ENCODE measurements around the gene ZDHHC24.

GRCh38 chr11:66566221-66566620 lies 20.4 kb upstream of the ZDHHC24 start:
- TF ChIP-seq GABPA (IDR thresholded peaks at IDR 0.05; ENCODE audit: low read depth) (no peak), CTCF (IDR thresholded peaks at IDR 0.05 in 2 of 3, conservative IDR thresholded peaks at IDR 0.05 in 1 of 3; ENCODE audit: control insufficient read depth in 2 of 3, extremely low read depth in 1 of 3, insufficient read depth in 1 of 3, low read depth in 3 of 3, low read length in 3 of 3) (no peak), POLR2AphosphoS5 (IDR thresholded peaks at IDR 0.05; ENCODE audit: low read length) (no peak), NFYA (IDR thresholded peaks at IDR 0.05; ENCODE audit: borderline replicate concordance, low read depth, low read length) (no peak), BCL3 (IDR thresholded peaks at IDR 0.05; ENCODE audit: borderline replicate concordance, insufficient read depth, low read depth, low read length, poor library complexity, severe bottlenecking) (no peak), ETV6 (conservative IDR thresholded peaks at IDR 0.05 in 1 of 2, IDR thresholded peaks at IDR 0.05 in 1 of 2; ENCODE audit: borderline replicate concordance in 1 of 2, low read depth in 1 of 2) (no peak), FOXK2 (IDR thresholded peaks at IDR 0.05) (no peak), RAD21 (IDR thresholded peaks at IDR 0.05; ENCODE audit: insufficient read depth, low read depth, low read length) (no peak), JUND (IDR thresholded peaks at IDR 0.05; ENCODE audit: low read depth, low read length) (no peak), IKZF1 (conservative IDR thresholded peaks at IDR 0.05) (no peak), FOS (IDR thresholded peaks at IDR 0.05; ENCODE audit: borderline replicate concordance, extremely low read depth, insufficient read length) (no peak), MXI1 (IDR thresholded peaks at IDR 0.05; ENCODE audit: low read depth, low read length) (no peak)

All from GM12878 (cell line).